Measurements from ENCODE around the gene TAF4. TPM values are rescaled to one million over a fixed set of nuclear protein-coding genes. Genes with fewer than 3 reads are reported as not detected.

Gene TAF4
- total and polyA plus RNA-seq, 2 donors from 2014 or later, result 3.7 to 18.4 TPM

DNA sequence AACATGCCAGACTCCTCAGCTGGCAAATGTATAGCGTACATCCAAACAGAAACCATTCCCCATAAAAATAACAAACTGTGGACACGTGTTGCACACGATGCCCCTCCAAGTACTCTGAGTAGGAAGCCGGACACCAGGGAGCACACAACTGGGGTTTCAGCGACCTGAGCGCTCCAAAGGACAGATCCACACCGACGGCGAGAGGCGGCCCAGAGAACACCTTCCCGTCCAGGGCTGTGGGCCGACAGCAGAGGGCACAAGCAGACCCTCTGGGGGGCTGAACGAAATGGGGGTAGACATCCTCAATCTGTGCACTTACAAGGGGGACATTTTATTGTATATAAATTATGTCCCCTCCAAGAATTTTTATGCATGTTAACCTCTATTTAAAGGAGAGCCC, 24.7 kb downstream of the TAF4 start:
- intact Hi-C loops (cut with DNase I), result no loop called here

DNA sequence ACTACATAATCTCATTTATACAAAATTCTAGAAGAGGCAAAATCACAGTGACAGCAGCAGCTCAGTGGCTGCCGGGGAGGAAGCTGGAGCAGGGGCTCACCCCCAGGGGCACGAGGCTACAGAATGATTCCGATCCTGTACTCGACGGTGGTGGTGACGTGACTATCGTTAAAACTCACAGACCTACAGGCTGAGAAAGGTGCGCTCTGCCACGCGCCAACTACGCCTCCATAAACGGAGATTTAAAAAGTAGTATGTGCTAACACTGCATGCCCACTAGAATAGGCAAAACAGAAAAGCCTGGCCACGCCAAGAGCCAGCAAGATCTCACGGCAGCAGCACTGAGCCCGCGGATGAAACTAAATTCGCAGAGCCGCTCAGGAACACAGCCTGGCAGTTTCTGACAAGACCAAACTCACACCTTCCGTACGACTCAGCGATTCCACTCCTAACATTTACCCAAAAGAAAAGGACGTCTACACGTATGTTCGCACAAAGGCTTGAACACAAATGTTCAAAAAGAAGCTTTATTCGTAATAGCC, 25.2 kb downstream of the TAF4 start:
- Histone ChIP-seq H3K9ac (ENCODE audit: low read length in 3 of 3) (no peak overlapping the region), H3K36me3 (ENCODE audit: control insufficient read depth in 2 of 3, insufficient read depth in 3 of 3, low read length in 3 of 3) (no peaks in the 10 kb centered on the region), H3K4me3 (ENCODE audit: low read length in 3 of 3) (no peak overlapping the region), H3K27me3 (ENCODE audit: control insufficient read depth, insufficient read depth, low read length) (no peaks in the 10 kb centered on the region), H3K4me1 (ENCODE audit: control insufficient read depth in 2 of 3, insufficient read depth in 2 of 3, low read depth in 1 of 3, low read length in 3 of 3) (no peaks in the 10 kb centered on the region), H3K27ac (ENCODE audit: low read depth in 2 of 2, low read length in 2 of 2) (no peak overlapping the region), H3K9me3 (ENCODE audit: control insufficient read depth in 2 of 3, insufficient read depth in 1 of 3, low read length in 3 of 3) (no peaks in the 10 kb centered on the region)
- TF ChIP-seq, protein P1, sequence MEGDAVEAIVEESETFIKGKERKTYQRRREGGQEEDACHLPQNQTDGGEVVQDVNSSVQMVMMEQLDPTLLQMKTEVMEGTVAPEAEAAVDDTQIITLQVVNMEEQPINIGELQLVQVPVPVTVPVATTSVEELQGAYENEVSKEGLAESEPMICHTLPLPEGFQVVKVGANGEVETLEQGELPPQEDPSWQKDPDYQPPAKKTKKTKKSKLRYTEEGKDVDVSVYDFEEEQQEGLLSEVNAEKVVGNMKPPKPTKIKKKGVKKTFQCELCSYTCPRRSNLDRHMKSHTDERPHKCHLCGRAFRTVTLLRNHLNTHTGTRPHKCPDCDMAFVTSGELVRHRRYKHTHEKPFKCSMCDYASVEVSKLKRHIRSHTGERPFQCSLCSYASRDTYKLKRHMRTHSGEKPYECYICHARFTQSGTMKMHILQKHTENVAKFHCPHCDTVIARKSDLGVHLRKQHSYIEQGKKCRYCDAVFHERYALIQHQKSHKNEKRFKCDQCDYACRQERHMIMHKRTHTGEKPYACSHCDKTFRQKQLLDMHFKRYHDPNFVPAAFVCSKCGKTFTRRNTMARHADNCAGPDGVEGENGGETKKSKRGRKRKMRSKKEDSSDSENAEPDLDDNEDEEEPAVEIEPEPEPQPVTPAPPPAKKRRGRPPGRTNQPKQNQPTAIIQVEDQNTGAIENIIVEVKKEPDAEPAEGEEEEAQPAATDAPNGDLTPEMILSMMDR (IDR thresholded peaks at IDR 0.05; ENCODE audit: borderline replicate concordance, extremely low read depth, insufficient read depth), result no peak
- peak in 1 of 5 donors; percentile 23 for DNase-seq
- intact Hi-C loops (cut with DNase I), result no loop called here
- FAIRE-seq, result no peak

More for the DNA sequence above, 24.7 kb downstream of the TAF4 start:
- Histone ChIP-seq H3K4me1 (ENCODE audit: control insufficient read depth in 2 of 3, insufficient read depth in 2 of 3, low read depth in 1 of 3, low read length in 3 of 3) (no peaks in the 10 kb centered on the region), H3K9me3 (ENCODE audit: control insufficient read depth in 2 of 3, insufficient read depth in 1 of 3, low read length in 3 of 3) (no peaks in the 10 kb centered on the region), H3K9ac (ENCODE audit: low read length in 3 of 3) (no peak overlapping the region), H3K4me3 (ENCODE audit: low read length in 3 of 3) (no peak overlapping the region), H3K27me3 (ENCODE audit: control insufficient read depth, insufficient read depth, low read length) (no peaks in the 10 kb centered on the region), H3K36me3 (ENCODE audit: control insufficient read depth in 2 of 3, insufficient read depth in 3 of 3, low read length in 3 of 3) (no peaks in the 10 kb centered on the region), H3K27ac (ENCODE audit: low read depth in 2 of 2, low read length in 2 of 2) (no peak overlapping the region)
- DNase-seq (peak in 1 of 5 donors; percentile 37), FAIRE-seq (no peak)
- TF ChIP-seq, protein P1 (IDR thresholded peaks at IDR 0.05; ENCODE audit: borderline replicate concordance, extremely low read depth, insufficient read depth), result no peak

DNA sequence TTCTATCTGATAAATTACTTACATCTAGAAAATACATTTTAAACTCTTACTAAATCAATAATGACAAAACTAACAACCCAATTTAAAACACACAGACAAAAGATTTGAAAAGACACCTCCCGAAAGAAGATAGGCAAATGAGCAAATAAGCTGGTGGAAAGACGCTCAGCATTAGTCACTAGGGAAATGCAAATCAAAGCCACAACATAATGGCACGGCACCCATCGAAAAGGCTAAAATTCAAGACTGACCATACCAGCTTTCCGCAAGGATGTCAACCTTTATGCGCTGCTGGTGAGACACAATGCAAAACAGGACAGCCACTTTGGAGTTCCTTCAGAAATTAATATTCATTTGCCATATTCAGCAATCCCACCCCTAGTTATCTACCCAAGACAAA, 25.9 kb downstream of the TAF4 start:
- Histone ChIP-seq H3K27me3 (ENCODE audit: control insufficient read depth, insufficient read depth, low read length) (no peaks in the 10 kb centered on the region), H3K9me3 (ENCODE audit: control insufficient read depth in 2 of 3, insufficient read depth in 1 of 3, low read length in 3 of 3) (no peaks in the 10 kb centered on the region), H3K27ac (ENCODE audit: low read depth in 2 of 2, low read length in 2 of 2) (no peak overlapping the region), H3K36me3 (ENCODE audit: control insufficient read depth in 2 of 3, insufficient read depth in 3 of 3, low read length in 3 of 3) (no peaks in the 10 kb centered on the region), H3K4me1 (ENCODE audit: control insufficient read depth in 2 of 3, insufficient read depth in 2 of 3, low read depth in 1 of 3, low read length in 3 of 3) (no peaks in the 10 kb centered on the region), H3K9ac (ENCODE audit: low read length in 3 of 3) (no peak overlapping the region), H3K4me3 (ENCODE audit: low read length in 3 of 3) (no peak overlapping the region)
- intact Hi-C loops (cut with DNase I), result no loop called here
- no peak for DNase-seq
- TF ChIP-seq, protein P1 (IDR thresholded peaks at IDR 0.05; ENCODE audit: borderline replicate concordance, extremely low read depth, insufficient read depth), result no peak
- no peak for FAIRE-seq

All from kidney (tissue), 14 donors.